ENCODE measurements around the gene TCEANC2. TPM values are rescaled to one million over a fixed set of nuclear protein-coding genes. Genes with fewer than 3 reads are reported as not detected.

TCEANC2 gene
- total RNA-seq, 1 experiment from 2014 or later: 5.3 TPM

GRCh38 chr1:54126271-54126815 lies 72.9 kb downstream of the TCEANC2 start:
- no peaks in the 10 kb centered on the region for H3K4me1 ChIP-seq (ENCODE audit: insufficient read depth, low read length)
- no peak overlapping the region for H2AK5ac ChIP-seq (ENCODE audit: insufficient read length, low read length)

More at GRCh38 chr1:54126271-54126815, 72.9 kb downstream of the TCEANC2 start:
- Histone ChIP-seq H3K14ac (ENCODE audit: insufficient read depth, low read length) (no peak overlapping the region), H3K79me1 (ENCODE audit: insufficient read depth, low read depth, low read length, poor library complexity, severe bottlenecking) (no peaks in the 10 kb centered on the region), H3K79me2 (ENCODE audit: insufficient read depth, low read length) (no peaks in the 10 kb centered on the region), H2BK20ac (ENCODE audit: low read depth, low read length, poor library complexity, severe bottlenecking) (no peak overlapping the region), H4K91ac (ENCODE audit: insufficient read length, low read depth, low read length) (no peak overlapping the region), H3K4me2 (ENCODE audit: insufficient read depth, insufficient read length, low read length) (no peak overlapping the region), H2AFZ (ENCODE audit: low read length) (no peak overlapping the region), H4K20me1 (ENCODE audit: control insufficient read depth, insufficient read depth, insufficient read length) (no peaks in the 10 kb centered on the region), H3K4ac (ENCODE audit: low read depth, low read length) (no peak overlapping the region), H3K9ac (ENCODE audit: extremely low read depth, insufficient read length, low read length) (no peak overlapping the region), H3K9me3 (ENCODE audit: control insufficient read depth, low read depth, low read length) (no peaks in the 10 kb centered on the region), H3T11ph (ENCODE audit: low read length) (no peak overlapping the region), H3K56ac (ENCODE audit: insufficient read length, low read depth, low read length) (no peak overlapping the region), H4K8ac (replicated peaks; ENCODE audit: insufficient read length, low read depth, low read length) (no peak overlapping the region), H2BK12ac (ENCODE audit: insufficient read length, low read depth, low read length) (no peak overlapping the region), H3K23ac (ENCODE audit: insufficient read length, low read depth, low read length) (no peak overlapping the region), H3K23me2 (ENCODE audit: insufficient read length, low read depth, low read length, poor library complexity, severe bottlenecking) (no peaks in the 10 kb centered on the region), H2BK5ac (ENCODE audit: insufficient read length, low read length) (no peak overlapping the region), H2BK15ac (ENCODE audit: low read depth, low read length) (no peak overlapping the region), H3K18ac (ENCODE audit: insufficient read length, low read depth, low read length) (no peak overlapping the region), H4K5ac (ENCODE audit: insufficient read length, low read depth, low read length) (no peak overlapping the region), H2BK120ac (ENCODE audit: low read depth, low read length, poor library complexity, severe bottlenecking) (no peak overlapping the region), H3K27me3 (ENCODE audit: insufficient read depth, low read length) (no peaks in the 10 kb centered on the region; the same call in 1 of the 2 replicates), H3K27ac (ENCODE audit: insufficient read length, low read depth, low read length) (no peak overlapping the region)
- DNase-seq: no peak
- Mint-ChIP-seq H3K4me3 (no peak overlapping the region), H3K36me3 (ENCODE audit: insufficient read depth in 1 of 3, low read depth in 3 of 3) (no peaks in the 10 kb centered on the region), H3K9me3 (no peaks in the 10 kb centered on the region; a peak in 1 of 5 replicates), H3K27me3 (ENCODE audit: low read depth) (peaks cover 27% of the 10 kb centered on the region), H3K27ac (no peak overlapping the region), H3K4me1 (peaks cover 19 to 20% of the 10 kb centered on the region in 2 experiments)
- TF ChIP-seq CTCF (conservative IDR thresholded peaks at IDR 0.05): no peak
- no CpG with 5 or more reads among the region's 3 CpGs for WGBS (ENCODE audit: extremely low coverage, insufficient read length, low lambda C conversion rate)
